Measurements from ENCODE around the gene ARL8B. TPM values are rescaled to one million over a fixed set of nuclear protein-coding genes. Genes with fewer than 3 reads are reported as not detected.
"Not testable (repeated sequence)": the region's sequence is repeated elsewhere in the genome, so short reads cannot be mapped to it uniquely, and the experiment has no call there.

The ARL8B gene
- polyA plus RNA-seq, 4 donors = 69.6 to 82.8 (median 82.4) TPM

- no peak for DNase-seq (ENCODE audit: low read depth in 4 of 4, low spot score in 3 of 4)
Observed at GRCh38 chr3:5143464-5143863, 21.4 kb downstream of the ARL8B start.

- no peak for DNase-seq (ENCODE audit: low read depth in 4 of 4, low spot score in 3 of 4)
Observed at GRCh38 chr3:5144316-5144994, 22.4 kb downstream of the ARL8B start.

- DNase-seq (ENCODE audit: low read depth in 4 of 4, low spot score in 3 of 4) = no peak
Observed at GRCh38 chr3:5145120-5145519, 23.0 kb downstream of the ARL8B start.

GRCh38 chr3:5147152-5147551 lies 25.1 kb downstream of the ARL8B start:
- not testable (repeated sequence) for DNase-seq (ENCODE audit: low read depth in 4 of 4, low spot score in 3 of 4)

GRCh38 chr3:5149306-5149880 lies 27.3 kb downstream of the ARL8B start:
- no peak for DNase-seq (ENCODE audit: low read depth in 4 of 4, low spot score in 3 of 4)

GRCh38 chr3:5151586-5151985 lies 29.5 kb downstream of the ARL8B start:
- no peak for DNase-seq (ENCODE audit: low read depth in 4 of 4, low spot score in 3 of 4)

DNA sequence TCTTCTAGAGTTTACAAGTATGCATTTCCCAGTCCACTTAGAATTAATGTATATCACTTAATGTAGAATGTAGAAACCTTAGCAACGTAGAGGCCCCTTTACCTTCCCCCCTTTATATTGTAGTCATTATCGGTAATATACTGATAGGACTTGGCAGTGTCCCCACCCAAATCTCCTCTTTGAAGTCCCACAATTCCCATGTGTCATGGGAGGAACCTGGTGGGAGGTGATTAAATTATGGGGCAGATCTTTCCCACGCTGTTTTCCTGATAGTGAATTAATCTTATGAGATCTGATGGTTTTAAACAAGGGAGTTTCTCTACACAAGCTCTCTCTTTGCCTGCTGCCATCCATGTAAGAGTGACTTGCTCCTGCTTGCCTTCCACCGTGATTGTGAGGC lies 31.0 kb downstream of the ARL8B start:
- no peak for DNase-seq (ENCODE audit: low read depth in 4 of 4, low spot score in 3 of 4)

DNA sequence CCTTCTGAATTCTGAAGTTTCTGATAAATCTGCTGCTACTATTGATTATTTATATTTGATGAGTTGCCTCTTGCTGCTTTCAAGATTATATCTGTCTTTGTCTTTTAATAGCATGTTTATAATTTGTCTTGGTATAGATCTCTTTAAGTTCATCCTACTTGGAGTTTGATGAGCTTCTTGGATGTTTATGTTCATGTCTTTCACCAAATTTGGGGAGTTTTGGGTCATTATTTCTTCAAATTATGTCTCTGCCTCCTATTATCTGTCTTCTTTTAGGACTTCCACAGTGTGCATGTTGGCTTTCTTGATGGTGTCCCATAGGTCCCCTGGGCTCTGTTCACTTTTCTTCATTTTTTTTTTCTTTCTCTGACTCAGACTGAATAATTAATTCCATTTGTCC lies 33.1 kb downstream of the ARL8B start:
- no peak for DNase-seq (ENCODE audit: low read depth in 4 of 4, low spot score in 3 of 4)

GRCh38 chr3:5160321-5160720 lies 38.2 kb downstream of the ARL8B start:
- no peak for DNase-seq (ENCODE audit: low read depth in 4 of 4, low spot score in 3 of 4)

GRCh38 chr3:5160940-5161858 lies 39.1 kb downstream of the ARL8B start:
- DNase-seq (ENCODE audit: low read depth in 4 of 4, low spot score in 3 of 4) = no peak

DNA sequence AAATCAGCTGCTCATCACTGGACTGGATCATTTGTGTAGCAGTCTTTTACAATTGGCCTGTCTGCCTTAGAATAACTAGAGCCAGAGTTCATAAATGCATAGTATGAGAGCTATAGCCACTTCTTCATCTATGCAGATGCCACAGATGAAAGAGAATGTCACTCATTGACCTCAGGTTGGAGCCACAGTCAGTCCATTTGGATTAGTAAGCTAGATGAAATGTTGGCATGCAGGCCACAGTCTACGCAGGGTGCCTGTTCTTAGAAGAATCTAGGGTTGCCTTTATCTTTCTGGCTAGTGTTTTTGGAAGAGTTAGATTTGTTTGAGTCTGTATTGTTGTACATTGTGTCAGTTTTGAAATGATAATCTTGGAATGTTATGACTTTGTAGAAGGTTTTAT lies 40.0 kb downstream of the ARL8B start:
- no peak for DNase-seq (ENCODE audit: low read depth in 4 of 4, low spot score in 3 of 4)

GRCh38 chr3:5165698-5166097 lies 43.6 kb downstream of the ARL8B start:
- no peak for DNase-seq (ENCODE audit: low read depth in 4 of 4, low spot score in 3 of 4)

DNA sequence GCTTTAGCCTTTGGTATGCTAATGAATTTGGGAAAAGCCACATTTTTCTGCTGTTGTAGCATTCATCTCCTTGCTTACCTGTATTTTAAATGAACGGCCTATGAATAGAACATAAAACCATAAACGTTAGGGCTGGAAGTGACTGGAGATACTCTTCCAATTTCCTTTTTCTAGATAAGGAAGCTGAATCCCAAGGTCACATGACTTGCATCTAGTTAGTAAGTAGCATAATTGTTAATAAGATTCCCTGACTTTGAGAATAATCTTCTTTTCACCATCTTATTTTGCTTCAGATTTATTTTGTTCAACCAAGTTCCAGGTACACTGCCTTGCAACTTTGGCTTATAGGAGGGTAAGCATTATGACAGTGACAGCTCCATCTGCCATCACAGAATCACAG lies 44.8 kb downstream of the ARL8B start:
- no peak for DNase-seq (ENCODE audit: low read depth in 4 of 4, low spot score in 3 of 4)

DNA sequence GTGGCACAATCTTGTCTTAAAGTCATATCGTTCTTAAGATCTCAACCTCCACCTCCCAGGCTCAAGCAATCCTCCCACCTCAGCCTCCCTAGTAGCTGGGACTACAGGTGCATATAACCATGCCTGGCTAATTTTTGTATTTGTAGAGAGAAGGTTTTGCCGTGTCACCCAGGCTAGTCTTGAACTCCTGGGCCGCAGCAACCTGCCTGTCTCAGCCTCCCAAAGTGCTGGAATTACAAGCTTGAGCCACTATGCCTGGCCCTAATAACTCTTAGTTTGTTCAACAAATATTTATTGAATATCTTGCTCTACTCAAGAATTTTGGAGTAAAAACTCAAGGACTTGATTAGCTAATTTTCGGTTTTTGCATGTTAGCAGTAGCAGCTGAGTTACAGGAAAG lies 46.0 kb downstream of the ARL8B start:
- DNase-seq (ENCODE audit: low read depth in 4 of 4, low spot score in 3 of 4) = no peak

DNA sequence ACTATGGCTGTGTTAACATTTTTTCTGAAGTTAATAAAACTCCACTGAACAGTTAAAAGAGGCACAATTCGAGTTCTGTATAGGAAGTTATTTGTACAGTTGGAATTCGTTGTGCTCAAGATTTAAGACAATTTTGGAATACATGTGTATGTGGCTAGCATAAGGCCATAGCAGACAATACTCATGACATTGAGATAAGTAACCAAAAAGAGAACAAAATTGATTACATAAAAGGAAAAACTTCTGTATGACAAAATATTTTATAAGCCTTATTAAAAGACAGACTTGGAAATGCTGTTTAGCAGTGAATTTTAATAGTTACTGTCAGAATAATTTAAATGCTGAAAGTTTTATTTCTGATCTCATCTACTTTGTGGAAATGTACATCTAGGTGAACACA lies 47.7 kb downstream of the ARL8B start:
- no peak for DNase-seq (ENCODE audit: low read depth in 4 of 4, low spot score in 3 of 4)

- DNase-seq (ENCODE audit: low read depth in 4 of 4, low spot score in 3 of 4) = no peak
Observed at GRCh38 chr3:5170975-5171374, 48.9 kb downstream of the ARL8B start.

DNA sequence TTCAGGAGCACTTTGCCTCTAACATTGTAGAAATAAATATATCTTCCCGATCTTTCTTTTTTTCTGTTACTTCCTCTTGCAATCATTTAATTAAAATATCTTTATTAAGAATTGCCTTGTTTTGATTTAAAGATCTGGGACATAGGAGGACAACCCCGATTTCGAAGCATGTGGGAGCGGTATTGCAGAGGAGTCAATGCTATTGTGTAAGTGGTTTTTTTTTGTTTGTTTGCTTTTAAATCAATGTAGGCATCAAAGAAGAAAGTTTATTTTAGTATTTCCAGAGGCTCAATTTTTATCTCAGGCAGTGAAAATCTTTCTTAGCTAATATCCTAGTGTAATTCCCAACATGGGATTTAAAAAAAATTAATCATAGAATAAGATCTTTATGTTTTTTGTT lies 49.9 kb downstream of the ARL8B start:
- no peak for DNase-seq (ENCODE audit: low read depth in 4 of 4, low spot score in 3 of 4)

GRCh38 chr3:5179036-5179435 lies 56.9 kb downstream of the ARL8B start:
- DNase-seq (ENCODE audit: low read depth in 4 of 4, low spot score in 3 of 4) = not testable (repeated sequence)

- no peak for DNase-seq (ENCODE audit: low read depth in 4 of 4, low spot score in 3 of 4)
Observed at GRCh38 chr3:5181469-5182141, 59.5 kb downstream of the ARL8B start.

- not testable (repeated sequence) for DNase-seq (ENCODE audit: low read depth in 4 of 4, low spot score in 3 of 4)
Observed at GRCh38 chr3:5183714-5184113, 61.6 kb downstream of the ARL8B start.

GRCh38 chr3:5184499-5184898 lies 62.4 kb downstream of the ARL8B start:
- no peak for DNase-seq (ENCODE audit: low read depth in 4 of 4, low spot score in 3 of 4)
